Measurements from ENCODE around the gene PLEKHA8.

Gene PLEKHA8

GRCh38 chr7:30143748-30144251 is 115.6 kb downstream of the PLEKHA8 start:
- peaks cover 6% of the 10 kb centered on the region for H3K36me3 ChIP-seq
- no peak for TF ChIP-seq CTCF (IDR thresholded peaks at IDR 0.05)
- H3K4me1 ChIP-seq (ENCODE audit: control insufficient read depth in 1 of 2, insufficient read depth in 1 of 2, low read depth in 1 of 2, low read length in 1 of 2), result peaks cover 6 to 7% of the 10 kb centered on the region in 2 experiments
- no peaks in the 10 kb centered on the region for H3K27me3 ChIP-seq
- H3K4me3 ChIP-seq (ENCODE audit: low read depth in 1 of 2, low read length in 1 of 2), result no peak overlapping the region
- no peak overlapping the region for H3K27ac ChIP-seq
- H3K9me3 ChIP-seq, result no peaks in the 10 kb centered on the region

- no peak for TF ChIP-seq CTCF (IDR thresholded peaks at IDR 0.05)
- no peaks in the 10 kb centered on the region for H3K27me3 ChIP-seq
- peaks cover 13 to 17% of the 10 kb centered on the region in 2 experiments for H3K4me1 ChIP-seq (ENCODE audit: control insufficient read depth in 1 of 2, insufficient read depth in 1 of 2, low read depth in 1 of 2, low read length in 1 of 2)
- H3K36me3 ChIP-seq, result peaks cover 4% of the 10 kb centered on the region
- no peak overlapping the region for H3K27ac ChIP-seq
- no peak overlapping the region for H3K4me3 ChIP-seq (ENCODE audit: low read depth in 1 of 2, low read length in 1 of 2)
- H3K9me3 ChIP-seq, result no peaks in the 10 kb centered on the region
These were observed 116.6 kb downstream of the PLEKHA8 start for GRCh38 chr7:30144657-30145306.

GRCh38 chr7:30145426-30145970 is 117.3 kb downstream of the PLEKHA8 start:
- H3K27ac ChIP-seq, result no peak overlapping the region
- no peaks in the 10 kb centered on the region for H3K27me3 ChIP-seq
- peaks cover 13 to 19% of the 10 kb centered on the region in 2 experiments for H3K4me1 ChIP-seq (ENCODE audit: control insufficient read depth in 1 of 2, insufficient read depth in 1 of 2, low read depth in 1 of 2, low read length in 1 of 2)
- H3K36me3 ChIP-seq, result peaks cover 8% of the 10 kb centered on the region
- H3K4me3 ChIP-seq (ENCODE audit: low read depth in 1 of 2, low read length in 1 of 2), result no peak overlapping the region
- no peak for TF ChIP-seq CTCF (IDR thresholded peaks at IDR 0.05)
- H3K9me3 ChIP-seq, result no peaks in the 10 kb centered on the region

- Histone ChIP-seq H3K4me1 (ENCODE audit: control insufficient read depth in 1 of 2, insufficient read depth in 1 of 2, low read depth in 1 of 2, low read length in 1 of 2) (peaks cover 13 to 19% of the 10 kb centered on the region in 2 experiments), H3K27me3 (no peaks in the 10 kb centered on the region), H3K27ac (no peak overlapping the region), H3K36me3 (peaks cover 13% of the 10 kb centered on the region), H3K4me3 (ENCODE audit: low read depth in 1 of 2, low read length in 1 of 2) (no peak overlapping the region), H3K9me3 (no peaks in the 10 kb centered on the region)
- TF ChIP-seq CTCF (IDR thresholded peaks at IDR 0.05), result no peak
These were observed 118.0 kb downstream of the PLEKHA8 start for GRCh38 chr7:30146127-30146612.

GRCh38 chr7:30147223-30147622 is 119.0 kb downstream of the PLEKHA8 start:
- H3K27me3 ChIP-seq, result no peaks in the 10 kb centered on the region
- H3K36me3 ChIP-seq, result peaks cover 15% of the 10 kb centered on the region
- no peak overlapping the region for H3K4me3 ChIP-seq (ENCODE audit: low read depth in 1 of 2, low read length in 1 of 2)
- H3K9me3 ChIP-seq, result no peaks in the 10 kb centered on the region
- TF ChIP-seq CTCF (IDR thresholded peaks at IDR 0.05), result no peak
- H3K27ac ChIP-seq, result no peak overlapping the region
- H3K4me1 ChIP-seq (ENCODE audit: control insufficient read depth in 1 of 2, insufficient read depth in 1 of 2, low read depth in 1 of 2, low read length in 1 of 2), result peaks cover 13 to 19% of the 10 kb centered on the region in 2 experiments
